ENCODE data around the gene SLC9A9.

The SLC9A9 gene

DNA sequence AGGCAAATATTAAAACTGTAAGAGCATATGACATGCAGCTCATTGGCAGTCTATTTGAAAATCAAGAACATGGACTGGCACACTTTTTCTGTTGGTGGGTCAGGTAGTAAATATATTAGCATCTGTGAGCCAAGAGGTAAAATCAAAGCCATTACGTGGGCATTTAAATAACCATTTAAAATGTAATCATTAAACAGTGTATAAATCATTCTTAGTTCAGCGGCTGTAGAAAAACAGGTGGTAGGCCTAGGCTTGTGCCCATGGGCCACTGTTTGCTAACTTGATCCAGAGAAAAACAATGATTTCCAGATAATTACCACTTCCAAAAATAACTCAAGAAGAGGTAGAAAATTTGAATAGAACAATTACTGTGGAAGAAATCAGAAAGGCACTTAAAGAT, 623.6 kb downstream of the SLC9A9 start:
- DNase-seq (ENCODE audit: low read depth), result no peak
- TF ChIP-seq, protein P1, sequence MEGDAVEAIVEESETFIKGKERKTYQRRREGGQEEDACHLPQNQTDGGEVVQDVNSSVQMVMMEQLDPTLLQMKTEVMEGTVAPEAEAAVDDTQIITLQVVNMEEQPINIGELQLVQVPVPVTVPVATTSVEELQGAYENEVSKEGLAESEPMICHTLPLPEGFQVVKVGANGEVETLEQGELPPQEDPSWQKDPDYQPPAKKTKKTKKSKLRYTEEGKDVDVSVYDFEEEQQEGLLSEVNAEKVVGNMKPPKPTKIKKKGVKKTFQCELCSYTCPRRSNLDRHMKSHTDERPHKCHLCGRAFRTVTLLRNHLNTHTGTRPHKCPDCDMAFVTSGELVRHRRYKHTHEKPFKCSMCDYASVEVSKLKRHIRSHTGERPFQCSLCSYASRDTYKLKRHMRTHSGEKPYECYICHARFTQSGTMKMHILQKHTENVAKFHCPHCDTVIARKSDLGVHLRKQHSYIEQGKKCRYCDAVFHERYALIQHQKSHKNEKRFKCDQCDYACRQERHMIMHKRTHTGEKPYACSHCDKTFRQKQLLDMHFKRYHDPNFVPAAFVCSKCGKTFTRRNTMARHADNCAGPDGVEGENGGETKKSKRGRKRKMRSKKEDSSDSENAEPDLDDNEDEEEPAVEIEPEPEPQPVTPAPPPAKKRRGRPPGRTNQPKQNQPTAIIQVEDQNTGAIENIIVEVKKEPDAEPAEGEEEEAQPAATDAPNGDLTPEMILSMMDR (IDR thresholded peaks at IDR 0.05; ENCODE audit: control insufficient read depth, extremely low read depth, insufficient read depth), result no peak
- no peak overlapping the region for H3K4me3 ChIP-seq (ENCODE audit: low read depth, low read length)

DNA sequence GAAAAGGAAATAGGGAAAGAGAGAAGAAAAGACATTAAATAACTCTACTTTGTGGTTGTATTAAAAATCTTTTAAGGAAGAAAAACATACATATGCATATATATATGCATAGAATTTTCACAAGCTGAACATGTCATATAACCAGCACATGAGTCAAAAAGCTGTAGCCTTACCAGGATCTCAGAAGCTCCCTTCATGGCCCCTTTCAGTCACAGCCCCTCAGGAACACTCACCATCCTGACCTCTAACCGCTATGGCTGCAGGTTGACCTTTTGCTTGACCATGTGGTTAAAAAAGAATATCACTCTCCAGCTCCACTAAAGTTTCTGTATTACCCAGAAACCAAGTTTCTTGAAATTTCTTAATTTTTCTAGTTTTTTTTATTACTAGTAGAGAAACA, 625.3 kb downstream of the SLC9A9 start:
- H3K4me3 ChIP-seq (ENCODE audit: low read depth, low read length), result no peak overlapping the region
- no peak for DNase-seq (ENCODE audit: low read depth)
- TF ChIP-seq, protein P1 (IDR thresholded peaks at IDR 0.05; ENCODE audit: control insufficient read depth, extremely low read depth, insufficient read depth), result no peak

DNA sequence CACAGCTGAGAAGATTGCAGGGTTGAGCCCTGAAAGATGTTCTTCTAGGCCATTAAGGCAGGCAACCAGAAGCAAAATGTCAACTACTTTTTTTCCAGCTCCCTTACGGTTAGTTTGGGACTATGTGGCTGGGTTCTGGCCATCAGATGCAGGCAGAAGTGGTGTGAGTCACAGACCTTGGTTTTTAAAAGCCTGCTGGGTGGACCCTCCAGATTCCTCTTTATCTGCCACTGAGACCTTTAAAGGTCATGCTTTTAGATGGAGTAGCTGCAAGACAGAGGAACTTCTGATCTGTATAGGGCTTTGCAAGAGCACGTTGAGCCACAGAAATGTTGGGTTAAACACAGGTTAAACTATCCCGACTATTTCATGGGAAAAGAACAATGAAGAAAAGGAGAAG, 625.8 kb downstream of the SLC9A9 start:
- TF ChIP-seq, protein P1 (IDR thresholded peaks at IDR 0.05; ENCODE audit: control insufficient read depth, extremely low read depth, insufficient read depth), result no peak
- no peak for DNase-seq (ENCODE audit: low read depth)
- H3K4me3 ChIP-seq (ENCODE audit: low read depth, low read length), result no peak overlapping the region

DNA sequence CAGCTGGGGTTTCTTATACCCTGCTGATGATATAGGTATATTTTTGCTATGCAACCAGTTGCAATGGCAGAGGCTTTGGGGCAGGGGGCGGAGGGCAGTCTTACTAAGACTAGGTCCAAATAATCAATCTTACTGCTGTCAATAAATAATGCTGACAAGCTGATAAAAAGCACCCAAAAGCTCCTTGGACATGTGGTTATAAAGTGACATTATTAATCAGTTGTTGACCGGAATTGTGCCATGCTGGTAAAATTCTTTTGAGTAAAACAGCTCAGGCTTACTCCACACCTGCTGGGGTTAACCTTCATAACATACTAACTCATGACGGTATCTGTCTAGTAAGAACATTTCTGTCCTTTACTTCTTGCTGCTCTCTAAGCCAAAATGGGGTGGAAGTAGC, 626.8 kb downstream of the SLC9A9 start:
- H3K4me3 ChIP-seq (ENCODE audit: low read depth, low read length), result no peak overlapping the region
- no peak for DNase-seq (ENCODE audit: low read depth)
- TF ChIP-seq, protein P1 (IDR thresholded peaks at IDR 0.05; ENCODE audit: control insufficient read depth, extremely low read depth, insufficient read depth), result no peak

DNA sequence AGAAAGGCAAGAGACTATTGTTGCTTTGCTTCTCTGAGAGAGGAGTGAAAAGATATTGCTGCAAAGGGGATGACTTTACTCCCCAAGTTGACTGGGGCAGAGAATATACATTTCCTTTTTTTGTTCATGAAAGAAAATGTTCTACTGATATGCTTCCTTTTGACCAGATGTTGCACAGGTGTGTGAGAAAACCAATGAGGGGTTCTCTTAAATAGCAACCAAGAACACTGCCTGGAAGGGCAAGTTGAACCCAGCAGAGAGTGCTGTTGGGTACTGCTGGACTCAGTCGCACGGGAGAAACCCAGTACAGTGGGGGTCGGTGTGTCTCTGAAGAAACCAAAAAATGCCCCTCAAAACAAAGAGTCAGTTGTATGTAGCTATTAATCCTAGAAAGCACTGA, 627.5 kb downstream of the SLC9A9 start:
- TF ChIP-seq, protein P1 (IDR thresholded peaks at IDR 0.05; ENCODE audit: control insufficient read depth, extremely low read depth, insufficient read depth), result no peak
- DNase-seq (ENCODE audit: low read depth), result no peak
- no peak overlapping the region for H3K4me3 ChIP-seq (ENCODE audit: low read depth, low read length)

DNA sequence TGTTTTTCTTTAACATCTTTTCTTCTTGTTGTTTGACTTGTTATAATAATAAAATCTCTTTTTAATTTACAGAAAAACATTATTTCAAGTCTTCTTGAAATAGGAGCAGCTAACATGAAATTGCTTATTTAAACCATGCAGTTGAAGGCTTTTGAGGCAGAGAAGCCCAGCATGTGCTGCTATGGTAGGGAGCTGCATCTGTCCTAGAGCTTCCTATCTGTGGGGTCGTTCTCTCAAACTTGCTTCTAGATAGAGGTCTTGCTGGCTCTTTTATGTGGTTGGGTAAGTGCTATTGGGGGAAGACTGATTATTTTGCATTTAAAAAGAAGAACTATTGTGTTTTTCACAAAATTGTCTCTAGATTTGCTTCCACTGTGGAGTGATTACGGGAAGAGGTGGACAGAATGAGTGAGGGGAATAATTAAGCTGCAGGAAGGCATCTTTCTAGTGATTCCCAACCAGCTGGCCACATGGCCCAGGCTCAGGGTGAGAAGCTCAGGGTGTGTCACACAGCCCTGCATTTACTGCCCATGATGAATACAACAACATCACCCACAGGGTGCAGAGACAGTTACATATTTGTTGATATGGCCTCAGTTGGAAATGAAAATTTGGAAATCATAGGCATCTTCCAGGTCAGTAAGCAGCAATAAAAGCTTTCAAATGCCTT, 630.0 kb downstream of the SLC9A9 start:
- no peak overlapping the region for H3K4me3 ChIP-seq (ENCODE audit: low read depth, low read length)
- TF ChIP-seq, protein P1 (IDR thresholded peaks at IDR 0.05; ENCODE audit: control insufficient read depth, extremely low read depth, insufficient read depth), result no peak
- no peak for DNase-seq (ENCODE audit: low read depth)

DNA sequence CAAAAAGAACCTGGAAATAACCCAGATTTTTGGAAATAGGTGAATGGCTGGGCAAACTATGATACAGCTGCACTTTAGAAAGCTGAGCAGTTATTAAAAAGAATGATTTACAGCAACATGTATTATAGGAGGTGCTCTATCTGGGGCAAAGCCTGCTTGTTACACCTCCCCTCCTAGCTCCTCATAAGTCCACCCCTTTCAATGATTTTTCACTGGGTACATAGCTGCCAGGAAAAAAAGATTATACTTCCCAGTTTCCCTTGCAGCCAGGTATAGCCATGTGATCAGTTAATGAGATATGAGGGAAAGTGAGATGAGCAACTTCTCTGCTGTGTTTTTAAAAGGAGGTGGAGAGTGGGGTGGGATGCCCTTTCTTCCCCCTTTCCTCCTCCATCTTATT, 631.0 kb downstream of the SLC9A9 start:
- H3K4me3 ChIP-seq (ENCODE audit: low read depth, low read length), result no peak overlapping the region
- TF ChIP-seq, protein P1 (IDR thresholded peaks at IDR 0.05; ENCODE audit: control insufficient read depth, extremely low read depth, insufficient read depth), result no peak
- DNase-seq (ENCODE audit: low read depth), result no peak
